ENCODE measurements around the gene UBXN10. TPM values are rescaled to one million over a fixed set of nuclear protein-coding genes. Genes with fewer than 3 reads are reported as not detected.

Gene UBXN10
- total and polyA plus RNA-seq, 5 donors, result 3.2 to 6.3 (median 5.1) TPM

- Histone ChIP-seq H3K4me3 (ENCODE audit: low read length) (no peak overlapping the region), H3K27me3 (ENCODE audit: control insufficient read depth, insufficient read depth) (no peaks in the 10 kb centered on the region), H3K4me1 (ENCODE audit: control insufficient read depth, insufficient read depth, low read length) (peaks cover 7% of the 10 kb centered on the region), H3K9me3 (ENCODE audit: control insufficient read depth, low read length) (no peaks in the 10 kb centered on the region), H3K27ac (ENCODE audit: low read length) (no peak overlapping the region)
- intact Hi-C loops (cut with DNase I), result no loop called here
- DNase-seq, result no peak
- 89% methylated on average over 2 of the region's 2 CpGs for WGBS
- no peak for ATAC-seq
Measured at GRCh38 chr1:20194224-20194623, 8.3 kb downstream of the UBXN10 start.

- Histone ChIP-seq H3K27me3 (ENCODE audit: control insufficient read depth, insufficient read depth) (no peaks in the 10 kb centered on the region), H3K4me1 (ENCODE audit: control insufficient read depth, insufficient read depth, low read length) (peaks cover 8% of the 10 kb centered on the region), H3K27ac (ENCODE audit: low read length) (no peak overlapping the region), H3K9me3 (ENCODE audit: control insufficient read depth, low read length) (no peaks in the 10 kb centered on the region), H3K4me3 (ENCODE audit: low read length) (no peak overlapping the region)
- ATAC-seq (peak; percentile 72 to 79), DNase-seq (peak; percentile 73 to 89 (median 88))
- WGBS, result 30% methylated on average over 15 of the region's 15 CpGs
- intact Hi-C loops (cut with DNase I), result loop anchor here in 2 of 4 donors (5.0 kb wide), 2 partner anchors 93 to 273 kb away; partner anchors contain the start of gene PLA2G2E (in 1 of the 2)
Measured at GRCh38 chr1:20194757-20195461, 9.0 kb downstream of the UBXN10 start.

- Histone ChIP-seq H3K4me3 (ENCODE audit: low read length) (no peak overlapping the region), H3K27me3 (ENCODE audit: control insufficient read depth, insufficient read depth) (no peaks in the 10 kb centered on the region), H3K9me3 (ENCODE audit: control insufficient read depth, low read length) (no peaks in the 10 kb centered on the region), H3K27ac (ENCODE audit: low read length) (no peak overlapping the region), H3K4me1 (ENCODE audit: control insufficient read depth, insufficient read depth, low read length) (peaks cover 8% of the 10 kb centered on the region)
- DNase-seq (no peak), ATAC-seq (no peak)
- 66% methylated on average over 4 of the region's 4 CpGs for WGBS
- intact Hi-C loops (cut with DNase I), result loop anchor here in 2 of 4 donors (5.0 kb wide), 2 partner anchors 93 to 273 kb away; partner anchors contain the start of gene PLA2G2E (in 1 of the 2)
Measured at GRCh38 chr1:20195462-20195780, 9.5 kb downstream of the UBXN10 start.

GRCh38 chr1:20197329-20197791, 11.5 kb downstream of the UBXN10 start:
- Histone ChIP-seq H3K27me3 (ENCODE audit: control insufficient read depth, insufficient read depth) (no peaks in the 10 kb centered on the region), H3K4me1 (ENCODE audit: control insufficient read depth, insufficient read depth, low read length) (peaks cover 6% of the 10 kb centered on the region), H3K27ac (ENCODE audit: low read length) (no peak overlapping the region), H3K4me3 (ENCODE audit: low read length) (no peak overlapping the region), H3K9me3 (ENCODE audit: control insufficient read depth, low read length) (no peaks in the 10 kb centered on the region)
- DNase-seq (peak in 1 of 3 donors; percentile 43), ATAC-seq (no peak)
- intact Hi-C loops (cut with DNase I), result loop anchor here in 2 of 4 donors (5.0 kb wide), 2 partner anchors 95 to 275 kb away; partner anchors contain the start of gene PLA2G2E (in 1 of the 2)
- WGBS, result 58% methylated on average over 6 of the region's 6 CpGs

- Histone ChIP-seq H3K27me3 (ENCODE audit: control insufficient read depth, insufficient read depth) (no peaks in the 10 kb centered on the region), H3K27ac (ENCODE audit: low read length) (no peak overlapping the region), H3K9me3 (ENCODE audit: control insufficient read depth, low read length) (no peaks in the 10 kb centered on the region), H3K4me3 (ENCODE audit: low read length) (no peak overlapping the region), H3K4me1 (ENCODE audit: control insufficient read depth, insufficient read depth, low read length) (peaks cover 4% of the 10 kb centered on the region)
- intact Hi-C loops (cut with DNase I), result loop anchor here in 2 of 4 donors (5.0 kb wide), 2 partner anchors 96 to 276 kb away; partner anchors contain the start of gene PLA2G2E (in 1 of the 2)
- no peak for ATAC-seq
- 79% methylated on average over 1 of the region's 1 CpG for WGBS
- no peak for DNase-seq
Measured at GRCh38 chr1:20198296-20198695, 12.4 kb downstream of the UBXN10 start.

- H3K27me3 ChIP-seq (ENCODE audit: control insufficient read depth, insufficient read depth), result no peaks in the 10 kb centered on the region
- 57% methylated on average over 7 of the region's 7 CpGs for WGBS
- no peak overlapping the region for H3K4me3 ChIP-seq (ENCODE audit: low read length)
- H3K27ac ChIP-seq (ENCODE audit: low read length), result no peak overlapping the region
- no peak for DNase-seq
- no peaks in the 10 kb centered on the region for H3K9me3 ChIP-seq (ENCODE audit: control insufficient read depth, low read length)
- peaks cover 4% of the 10 kb centered on the region for H3K4me1 ChIP-seq (ENCODE audit: control insufficient read depth, insufficient read depth, low read length)
- no peak for ATAC-seq
- intact Hi-C loops (cut with DNase I), result loop anchor here in 2 of 4 donors (5.0 kb wide), 2 partner anchors 97 to 277 kb away; partner anchors contain the start of gene PLA2G2E (in 1 of the 2)
Measured at GRCh38 chr1:20198918-20199317, 13.0 kb downstream of the UBXN10 start.

GRCh38 chr1:20199403-20199802, 13.5 kb downstream of the UBXN10 start:
- Histone ChIP-seq H3K4me1 (ENCODE audit: control insufficient read depth, insufficient read depth, low read length) (peaks cover 4% of the 10 kb centered on the region), H3K27me3 (ENCODE audit: control insufficient read depth, insufficient read depth) (no peaks in the 10 kb centered on the region), H3K4me3 (ENCODE audit: low read length) (no peak overlapping the region), H3K9me3 (ENCODE audit: control insufficient read depth, low read length) (no peaks in the 10 kb centered on the region), H3K27ac (ENCODE audit: low read length) (no peak overlapping the region)
- no peak for ATAC-seq
- no peak for DNase-seq
- intact Hi-C loops (cut with DNase I), result loop anchor here in 2 of 4 donors (5.0 kb wide), 2 partner anchors 97 to 277 kb away; partner anchors contain the start of gene PLA2G2E (in 1 of the 2)
- 51% methylated on average over 3 of the region's 3 CpGs for WGBS

- intact Hi-C loops (cut with DNase I), result loop anchor here in 2 of 4 donors (5.0 kb wide), 2 partner anchors 98 to 278 kb away; partner anchors contain the start of gene PLA2G2E (in 1 of the 2)
- Histone ChIP-seq H3K9me3 (ENCODE audit: control insufficient read depth, low read length) (no peaks in the 10 kb centered on the region), H3K4me1 (ENCODE audit: control insufficient read depth, insufficient read depth, low read length) (peaks cover 4% of the 10 kb centered on the region), H3K4me3 (ENCODE audit: low read length) (no peak overlapping the region), H3K27me3 (ENCODE audit: control insufficient read depth, insufficient read depth) (no peaks in the 10 kb centered on the region), H3K27ac (ENCODE audit: low read length) (no peak overlapping the region)
- no peak for DNase-seq
- no peak for ATAC-seq
- WGBS, result 50% methylated on average over 2 of the region's 2 CpGs
Measured at GRCh38 chr1:20199840-20200239, 13.9 kb downstream of the UBXN10 start.

- no peaks in the 10 kb centered on the region for H3K9me3 ChIP-seq (ENCODE audit: control insufficient read depth, low read length)
- DNase-seq (no peak), ATAC-seq (no peak)
- WGBS, result 79% methylated on average over 2 of the region's 2 CpGs
- intact Hi-C loops (cut with DNase I), result no loop called here
- H3K27ac ChIP-seq (ENCODE audit: low read length), result no peak overlapping the region
- H3K4me1 ChIP-seq (ENCODE audit: control insufficient read depth, insufficient read depth, low read length), result peaks cover 2% of the 10 kb centered on the region
- no peaks in the 10 kb centered on the region for H3K27me3 ChIP-seq (ENCODE audit: control insufficient read depth, insufficient read depth)
- no peak overlapping the region for H3K4me3 ChIP-seq (ENCODE audit: low read length)
Measured at GRCh38 chr1:20200966-20201365, 15.1 kb downstream of the UBXN10 start.

- DNase-seq (no peak), ATAC-seq (no peak)
- WGBS, result 86% methylated on average over 5 of the region's 5 CpGs
- H3K4me3 ChIP-seq (ENCODE audit: low read length), result no peak overlapping the region
- H3K27me3 ChIP-seq (ENCODE audit: control insufficient read depth, insufficient read depth), result no peaks in the 10 kb centered on the region
- intact Hi-C loops (cut with DNase I), result no loop called here
- peaks cover 2% of the 10 kb centered on the region for H3K4me1 ChIP-seq (ENCODE audit: control insufficient read depth, insufficient read depth, low read length)
- no peaks in the 10 kb centered on the region for H3K9me3 ChIP-seq (ENCODE audit: control insufficient read depth, low read length)
- H3K27ac ChIP-seq (ENCODE audit: low read length), result no peak overlapping the region
Measured at GRCh38 chr1:20202166-20202565, 16.3 kb downstream of the UBXN10 start.

GRCh38 chr1:20207546-20207945, 21.6 kb downstream of the UBXN10 start:
- H3K4me1 ChIP-seq (ENCODE audit: control insufficient read depth, insufficient read depth, low read length), result no peaks in the 10 kb centered on the region
- intact Hi-C loops (cut with DNase I), result no loop called here
- H3K4me3 ChIP-seq (ENCODE audit: low read length), result no peak overlapping the region
- H3K27me3 ChIP-seq (ENCODE audit: control insufficient read depth, insufficient read depth), result no peaks in the 10 kb centered on the region
- ATAC-seq (no peak), DNase-seq (no peak)
- WGBS, result 84% methylated on average over 4 of the region's 4 CpGs
- H3K27ac ChIP-seq (ENCODE audit: low read length), result no peak overlapping the region
- H3K9me3 ChIP-seq (ENCODE audit: control insufficient read depth, low read length), result no peaks in the 10 kb centered on the region
